Testis (tissue), 3 donors: Measurements from ENCODE around the gene GPC6. TPM values are rescaled to one million over a fixed set of nuclear protein-coding genes. Genes with fewer than 3 reads are reported as not detected.

ENCODE experiments used
- DNase-seq: peaks from one replicate; pipeline ENCODE4 v3.0.0-alpha.2; 2019
- H3K27ac ChIP-seq, 2 donors: fragments of 200-600 bp; sonication (generic); one replicate each; pipeline ENCODE4 v1.5.1; 2019
- H3K27me3 ChIP-seq: fragments of 200-600 bp; sonication (generic); one replicate; pipeline ENCODE4 v1.5.1; 2019
- H3K36me3 ChIP-seq: fragments of 200-600 bp; sonication (generic); one replicate; pipeline ENCODE4 v1.5.1; 2017; ENCODE audit warnings: low read depth; ENCODE audit errors: missing control alignments
- H3K4me1 ChIP-seq: fragments of 200-600 bp; sonication (generic); one replicate; pipeline ENCODE4 v1.5.1; 2019
- H3K4me3 ChIP-seq, 2 donors: fragments of 200-600 bp; sonication (generic); one replicate each; pipeline ENCODE4 v1.5.1; 2017 to 2019
- H3K9me3 ChIP-seq: fragments of 200-600 bp; sonication (generic); one replicate; pipeline ENCODE4 v1.5.1; 2017
- POLR2A ChIP-seq: fragments of 450-650 bp; IDR thresholded peaks from one replicate; pipeline ENCODE4 v1.6.1; 2017; ENCODE audit warnings: antibody characterized with exemption, mild to moderate bottlenecking, moderate library complexity
- WGBS, 2 donors: methylation state at CpG; one replicate each; pipeline ENCODE4 v1.1.5; 2018; 5-methylcytosine and 5-hydroxymethylcytosine counted together
- intact Hi-C: fragments of 100-400 bp; cut with DNase I; formaldehyde crosslinking; loops from one replicate; pipeline ENCODE4 v1.15.1; 2023; ENCODE audit warnings: low total_unique reads
- polyA plus RNA-seq: library from polyadenylated mRNA; stranded (reverse); fragments of 350-450 nt; fragmentation: Illumina TruSeq; extraction: RNeasy Lipid Tissue Mini Kit (QIAGEN cat#74804); gene quantifications from one replicate; pipeline ENCODE4 v1.2.3, GENCODE V29; 2014; ENCODE audit warnings: low read depth, low replicate concordance; ENCODE audit not compliant: insufficient read depth
- total RNA-seq, 2 donors: library from RNA; depleted of rRNA; stranded (reverse); fragments of >200 nt; gene quantifications; one replicate each; pipeline ENCODE4 v1.2.3, GENCODE V29; 2016
- TF ChIP-seq, protein P1 (sequence below), 3 experiments: fragments of 450-650 bp in 2 of 3; fragments of 200-600 bp in 1 of 3; sonication (generic) in 1 of 3; IDR thresholded peaks; one replicate each; pipeline ENCODE4 v1.5.1; 2016 to 2019; ENCODE audit warnings: antibody characterized with exemption in 3 of 3, mild to moderate bottlenecking in 2 of 3, moderate library complexity in 1 of 3

Gene GPC6
- total and polyA plus RNA-seq, 3 donors from 2014 or later, result 2.2 to 6.9 (median 4.3) TPM

- intact Hi-C loops, result no loop called here
- peaks cover 9% of the 10 kb centered on the region for H3K4me1 ChIP-seq
- no peaks in the 10 kb centered on the region for H3K27me3 ChIP-seq
- no peak for TF ChIP-seq POLR2A
- TF ChIP-seq, protein P1, sequence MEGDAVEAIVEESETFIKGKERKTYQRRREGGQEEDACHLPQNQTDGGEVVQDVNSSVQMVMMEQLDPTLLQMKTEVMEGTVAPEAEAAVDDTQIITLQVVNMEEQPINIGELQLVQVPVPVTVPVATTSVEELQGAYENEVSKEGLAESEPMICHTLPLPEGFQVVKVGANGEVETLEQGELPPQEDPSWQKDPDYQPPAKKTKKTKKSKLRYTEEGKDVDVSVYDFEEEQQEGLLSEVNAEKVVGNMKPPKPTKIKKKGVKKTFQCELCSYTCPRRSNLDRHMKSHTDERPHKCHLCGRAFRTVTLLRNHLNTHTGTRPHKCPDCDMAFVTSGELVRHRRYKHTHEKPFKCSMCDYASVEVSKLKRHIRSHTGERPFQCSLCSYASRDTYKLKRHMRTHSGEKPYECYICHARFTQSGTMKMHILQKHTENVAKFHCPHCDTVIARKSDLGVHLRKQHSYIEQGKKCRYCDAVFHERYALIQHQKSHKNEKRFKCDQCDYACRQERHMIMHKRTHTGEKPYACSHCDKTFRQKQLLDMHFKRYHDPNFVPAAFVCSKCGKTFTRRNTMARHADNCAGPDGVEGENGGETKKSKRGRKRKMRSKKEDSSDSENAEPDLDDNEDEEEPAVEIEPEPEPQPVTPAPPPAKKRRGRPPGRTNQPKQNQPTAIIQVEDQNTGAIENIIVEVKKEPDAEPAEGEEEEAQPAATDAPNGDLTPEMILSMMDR (IDR thresholded peaks at IDR 0.05), result no peak
- H3K4me3 ChIP-seq, result no peak overlapping the region
- no peaks in the 10 kb centered on the region for H3K36me3 ChIP-seq
- DNase-seq, result no peak
- H3K9me3 ChIP-seq, result no peaks in the 10 kb centered on the region
- peak overlapping the region in 1 of 2 donors; percentile 64 for H3K27ac ChIP-seq
- 57 to 60% methylated on average over 6 of the region's 6 CpGs for WGBS, 2 donors
Measured at GRCh38 chr13:94325650-94326049, 1099.0 kb downstream of the GPC6 start.

- H3K27me3 ChIP-seq, result no peaks in the 10 kb centered on the region
- H3K4me1 ChIP-seq, result peaks cover 9% of the 10 kb centered on the region
- intact Hi-C loops, result no loop called here
- H3K27ac ChIP-seq, result no peak overlapping the region
- DNase-seq, result no peak
- TF ChIP-seq, protein P1 (IDR thresholded peaks at IDR 0.05), result no peak
- TF ChIP-seq POLR2A, result no peak
- no peaks in the 10 kb centered on the region for H3K9me3 ChIP-seq
- no peaks in the 10 kb centered on the region for H3K36me3 ChIP-seq
- WGBS, 2 donors, result 64 to 77% methylated on average over 6 of the region's 6 CpGs
- no peak overlapping the region for H3K4me3 ChIP-seq
Measured at GRCh38 chr13:94327318-94327717, 1100.7 kb downstream of the GPC6 start.

DNA sequence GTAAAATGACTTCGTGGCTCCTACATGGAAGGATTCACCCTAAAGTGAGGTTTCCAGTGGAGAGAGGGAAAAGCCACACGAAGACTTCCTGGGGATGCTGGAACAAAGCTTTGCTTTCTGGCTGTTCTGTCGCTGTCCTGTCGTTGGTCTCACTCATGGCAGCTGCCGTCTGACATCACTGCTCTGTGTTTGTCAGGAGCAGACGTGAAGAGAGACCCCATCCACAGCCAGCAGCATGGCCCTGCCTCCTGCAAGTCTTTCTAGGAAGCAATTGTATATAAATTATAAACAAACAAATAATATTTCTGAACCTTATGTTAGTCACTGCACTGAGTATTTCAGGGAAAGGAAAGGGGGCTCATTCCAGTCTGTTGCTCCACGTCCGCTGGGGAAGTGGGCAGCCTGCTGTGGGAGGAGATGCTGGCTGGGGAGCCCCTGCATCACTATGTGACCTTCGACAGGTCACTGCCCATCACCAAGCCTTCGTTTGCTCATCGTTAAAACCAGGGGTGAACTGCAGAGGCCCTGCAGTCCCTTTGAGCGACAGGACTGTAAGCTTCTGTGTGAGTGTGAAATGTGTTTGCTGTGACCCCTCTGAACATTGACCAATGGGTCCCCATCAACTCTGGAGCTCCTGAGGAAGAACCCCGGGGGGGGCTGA is 1101.9 kb downstream of the GPC6 start:
- H3K4me1 ChIP-seq, result peaks cover 9% of the 10 kb centered on the region
- no peaks in the 10 kb centered on the region for H3K27me3 ChIP-seq
- no peak for TF ChIP-seq POLR2A
- TF ChIP-seq, protein P1 (IDR thresholded peaks at IDR 0.05), result no peak
- H3K4me3 ChIP-seq, result no peak overlapping the region
- H3K27ac ChIP-seq, result peak overlapping the region; percentile 15 to 56
- no peaks in the 10 kb centered on the region for H3K9me3 ChIP-seq
- no peaks in the 10 kb centered on the region for H3K36me3 ChIP-seq
- intact Hi-C loops, result no loop called here
- WGBS, 2 donors, result 83 to 85% methylated on average over 12 to 13 of the region's 13 CpGs
- no peak for DNase-seq

GRCh38 chr13:94329277-94329676 is 1102.7 kb downstream of the GPC6 start:
- TF ChIP-seq POLR2A, result no peak
- TF ChIP-seq, protein P1 (IDR thresholded peaks at IDR 0.05), result no peak
- no peaks in the 10 kb centered on the region for H3K36me3 ChIP-seq
- peak overlapping the region in 1 of 2 donors; percentile 56 for H3K27ac ChIP-seq
- H3K9me3 ChIP-seq, result no peaks in the 10 kb centered on the region
- DNase-seq, result peak; percentile 32
- intact Hi-C loops, result no loop called here
- 44 to 64% methylated on average over 7 of the region's 7 CpGs for WGBS, 2 donors
- no peak overlapping the region for H3K4me3 ChIP-seq
- no peaks in the 10 kb centered on the region for H3K27me3 ChIP-seq
- H3K4me1 ChIP-seq, result peaks cover 9% of the 10 kb centered on the region
